B cell (primary cell): ENCODE results near the gene CUTA. TPM values are rescaled to one million over a fixed set of nuclear protein-coding genes. Genes with fewer than 3 reads are reported as not detected.

Experiments used
- ATAC-seq: fragments of 200-7000 bp; cut with Tn5 transposase; one replicate; pipeline ENCODE4 v1.10.0; 2021; ENCODE audit warnings: low read depth, mild to moderate bottlenecking, moderate number of reproducible peaks, moderate library complexity
- CTCF ChIA-PET: fragments of 350-600 bp; sonication (Branson Sonifier 250); formaldehyde crosslinking; loops from one replicate; lab custom pipeline; 2021; ENCODE audit warnings: antibody characterized with exemption, inconsistent platforms; lab: Charles Lee
- POLR2A ChIA-PET: fragments of 350-600 bp; sonication (Branson Sonifier 250); formaldehyde crosslinking; loops from one replicate; lab custom pipeline; 2021; ENCODE audit warnings: antibody characterized with exemption; lab: Charles Lee
- DNase-seq: peaks from one replicate; pipeline ENCODE4 v3.0.0; 2013
- H2AFZ ChIP-seq: 2 replicates; pipeline ENCODE4 v1.6.1; 2012; ENCODE audit warnings: mild to moderate bottlenecking, low read depth, low read length; ENCODE audit not compliant: insufficient read depth, poor library complexity, severe bottlenecking
- H3K27ac ChIP-seq, 2 donors: 1 replicate in 1 of 2; 2 replicates in 1 of 2; pipeline ENCODE4 v1.5.1; 2012 to 2013; ENCODE audit warnings: low read length in 2 of 2, mild to moderate bottlenecking in 2 of 2, moderate library complexity in 1 of 2
- H3K27me3 ChIP-seq, 4 experiments: fragments of 200-600 bp in 1 of 4; sonication (generic) in 1 of 4; replicated peaks in 1 of 4; 1 replicate in 2 of 4; 2 replicates in 2 of 4; pipeline versions ENCODE4 v1.6.1 to v1.7.0; 2013 to 2016; ENCODE audit warnings: low read length in 3 of 4, mild to moderate bottlenecking in 2 of 4, mixed read lengths in 1 of 4, moderate library complexity in 1 of 4; ENCODE audit not compliant: insufficient read depth in 4 of 4, control insufficient read depth in 3 of 4; ENCODE audit errors: control extremely low read depth in 1 of 4
- H3K36me3 ChIP-seq, 2 experiments: replicated peaks in 1 of 2; 1 replicate in 1 of 2; 2 replicates in 1 of 2; pipeline versions ENCODE4 v1.6.1 to v1.7.1; 2013; ENCODE audit warnings: low read length in 1 of 2; ENCODE audit not compliant: insufficient read depth in 2 of 2, control insufficient read depth in 1 of 2; ENCODE audit errors: control extremely low read depth in 1 of 2, extremely low read depth in 1 of 2
- H3K4me1 ChIP-seq, 2 donors: fragments of 200-600 bp in 1 of 2; sonication (generic) in 1 of 2; 1 replicate in 1 of 2; 2 replicates in 1 of 2; pipeline versions ENCODE4 v1.5.1 to v1.6.1; 2013 to 2017; ENCODE audit warnings: low read length in 2 of 2; ENCODE audit not compliant: control insufficient read depth in 2 of 2, insufficient read depth in 2 of 2
- H3K4me2 ChIP-seq: replicated peaks from 2 replicates; pipeline ENCODE3; 2012; ENCODE audit warnings: mild to moderate bottlenecking, low read depth, low read length; ENCODE audit not compliant: poor library complexity, severe bottlenecking
- H3K4me3 ChIP-seq, 5 experiments: fragments of 200-600 bp in 1 of 5; sonication (generic) in 1 of 5; 1 replicate in 3 of 5; 2 replicates in 2 of 5; pipeline versions ENCODE4 v1.5.1 to v1.7.0; 2011 to 2016; ENCODE audit warnings: low read length in 4 of 5, mild to moderate bottlenecking in 4 of 5, low read depth in 2 of 5, control low read depth in 1 of 5, moderate library complexity in 1 of 5; ENCODE audit not compliant: insufficient read depth in 1 of 5; ENCODE audit errors: control extremely low read depth in 1 of 5, extremely low read depth in 1 of 5
- H3K79me2 ChIP-seq: fragments of 200-600 bp; sonication (generic); one replicate; pipeline ENCODE4 v1.6.0; 2016; ENCODE audit warnings: low read length; ENCODE audit not compliant: control insufficient read depth, insufficient read depth
- H3K9ac ChIP-seq: fragments of 200-600 bp; sonication (generic); 2 replicates; pipeline ENCODE4 v1.6.1; 2017; ENCODE audit warnings: mild to moderate bottlenecking, low read length, moderate library complexity
- H3K9me3 ChIP-seq, 3 donors: one replicate each; pipeline versions ENCODE4 v1.6.1 to v1.7.1; 2013; ENCODE audit warnings: low read length in 2 of 3; ENCODE audit not compliant: control insufficient read depth in 2 of 3, insufficient read depth in 1 of 3; ENCODE audit errors: control extremely low read depth in 1 of 3
- H4K20me1 ChIP-seq: 2 replicates; pipeline ENCODE4 v1.6.0; 2012; ENCODE audit warnings: mild to moderate bottlenecking, low read length; ENCODE audit not compliant: insufficient read depth, control insufficient read depth, poor library complexity, severe bottlenecking
- H3K27ac Mint-ChIP-seq: one replicate; pipeline ENCODE4 v1.8.0; 2021; ENCODE audit warnings: mixed read lengths
- H3K27me3 Mint-ChIP-seq: one replicate; pipeline ENCODE4 v1.8.0; 2021; ENCODE audit warnings: mixed read lengths
- H3K4me1 Mint-ChIP-seq: one replicate; pipeline ENCODE4 v1.8.0; 2021; ENCODE audit warnings: mixed read lengths
- H3K4me3 Mint-ChIP-seq: one replicate; pipeline ENCODE4 v1.8.0; 2021; ENCODE audit warnings: mixed read lengths
- H3K9me3 Mint-ChIP-seq: one replicate; pipeline ENCODE4 v1.8.0; 2022; ENCODE audit warnings: mixed read lengths; ENCODE audit not compliant: insufficient read depth
- CTCF ChIP-seq: fragments of 200-600 bp; IDR thresholded peaks from one replicate; pipeline ENCODE4 v1.8.0; 2022; ENCODE audit warnings: antibody characterized with exemption, mild to moderate bottlenecking
- EZH2 ChIP-seq: IDR thresholded peaks from 2 replicates; pipeline ENCODE4 v1.6.1; 2012; ENCODE audit warnings: borderline replicate concordance, low read depth, mild to moderate bottlenecking, moderate library complexity, low read length; ENCODE audit not compliant: insufficient read depth, poor library complexity, severe bottlenecking
- WGBS: methylation state at CpG from one replicate; pipeline ENCODE4 v1.1.5; 2013; ENCODE audit warnings: missing lambda C conversion rate; ENCODE audit not compliant: insufficient coverage; 5-methylcytosine and 5-hydroxymethylcytosine counted together
- intact Hi-C: fragments of 100-400 bp; cut with micrococcal nuclease; formaldehyde crosslinking; loops from one replicate; pipeline ENCODE4 v1.10.0; 2022
- polyA plus RNA-seq: library from polyadenylated mRNA; depleted of rRNA; stranded (reverse); fragments of >200 nt; gene quantifications from 2 replicates; pipeline ENCODE4 v1.2.3, GENCODE V29; 2012
- total RNA-seq, 2 donors: library from RNA; stranded (reverse); fragments of 120-200 nt in 1 of 2; gene quantifications; 1 replicate in 1 of 2; 2 replicates in 1 of 2; pipeline versions ENCODE4 v1.2.3 to v1.2.4, GENCODE V29; 2013 to 2022

The CUTA gene
- total and polyA plus RNA-seq, 2 donors (not counting 1 experiment from before 2014, with no cell fraction given): 137 to 226 TPM

DNA sequence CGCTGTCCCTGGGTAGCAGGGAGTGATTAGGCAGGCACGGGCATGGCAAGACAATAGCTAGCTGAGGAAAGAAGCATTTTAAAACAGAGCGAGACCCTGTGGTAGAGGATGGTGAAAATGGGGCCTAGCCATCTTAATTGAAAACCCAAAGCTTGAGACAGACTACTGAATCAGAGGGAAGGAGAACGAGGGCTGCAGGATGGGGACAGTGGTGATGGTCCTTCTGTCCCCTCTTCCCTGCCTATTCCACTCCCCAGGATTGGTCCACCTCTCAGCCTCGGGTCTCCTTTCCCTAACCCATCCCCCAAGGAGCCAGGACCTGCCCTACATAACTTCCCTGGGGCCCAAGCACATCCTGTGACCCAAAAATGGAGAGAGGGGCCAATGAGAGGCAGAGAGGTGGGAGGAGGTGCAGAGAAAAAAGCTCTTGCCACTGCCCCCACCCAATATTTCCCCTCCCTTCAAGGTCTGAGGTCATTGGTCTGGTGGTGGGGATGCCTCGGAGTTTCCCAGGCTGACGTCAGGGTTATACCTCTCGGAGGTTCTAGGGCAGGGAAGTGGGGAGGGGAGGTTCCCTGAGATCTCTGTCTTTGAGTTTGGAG is 884 bp upstream of the CUTA start:
- peak overlapping the region; percentile 71 for H2AFZ ChIP-seq
- ChIA-PET CTCF (interaction anchor here (1.2 to 1.9 kb wide), 6 partner anchors 12 to 152 kb away, joined by 3 to 8 read pairs (median 4); partner anchors contain the start of genes B3GALT4, ZBTB22 and ZBTB9), POLR2A (interaction anchor here (0.6 to 1.7 kb wide), 13 partner anchors 9 to 447 kb away, joined by 3 to 6 read pairs (median 3); partner anchors contain the start of genes BAK1, TAPBP and ZBTB9)
- peaks cover 56% of the 10 kb centered on the region for H3K4me1 Mint-ChIP-seq
- H4K20me1 ChIP-seq: no peaks in the 10 kb centered on the region
- H3K4me3 Mint-ChIP-seq: peak overlapping the region; percentile 96
- H3K9me3 ChIP-seq: no peaks in the 10 kb centered on the region
- no peaks in the 10 kb centered on the region for H3K9me3 Mint-ChIP-seq
- peak overlapping the region; percentile 97 for H3K27ac Mint-ChIP-seq
- peaks cover 20% of the 10 kb centered on the region for H3K79me2 ChIP-seq
- peak overlapping the region; percentile 37 to 60 (median 58) for H3K4me3 ChIP-seq
- H3K27me3 ChIP-seq: peaks cover 0 to 3% (median 0%) of the 10 kb centered on the region in 4 experiments
- peaks cover 4% of the 10 kb centered on the region for H3K27me3 Mint-ChIP-seq
- peak overlapping the region; percentile 92 for H3K4me2 ChIP-seq
- ATAC-seq: no peak
- peak; percentile 46 for DNase-seq
- WGBS: 45% methylated on average over 5 of the region's 8 CpGs
- TF ChIP-seq EZH2: no peak
- TF ChIP-seq CTCF: peak; percentile 9
- H3K4me1 ChIP-seq: peaks cover 33 to 58% of the 10 kb centered on the region in 2 donors
- H3K36me3 ChIP-seq: peaks cover 0 to 26% of the 10 kb centered on the region in 2 experiments
- peak overlapping the region; percentile 87 to 91 for H3K27ac ChIP-seq
- intact Hi-C loops: loop anchor here (1.0 to 2.0 kb wide), 9 partner anchors 8 to 370 kb away; partner anchors contain the start of genes KIFC1, LEMD2, RXRB and SLC39A7
- peak overlapping the region; percentile 62 for H3K9ac ChIP-seq
